Measurements from ENCODE around the gene FBXL14. TPM values are rescaled to one million over a fixed set of nuclear protein-coding genes. Genes with fewer than 3 reads are reported as not detected.
"Not testable (repeated sequence)": the region's sequence is repeated elsewhere in the genome, so short reads cannot be mapped to it uniquely, and the experiment has no call there.

The FBXL14 gene
- total RNA-seq, 4 donors from 2014 or later, result 1.5 to 17.4 (median 13.5) TPM

- no peak for DNase-seq
- no peak overlapping the region for H3K4me3 ChIP-seq
- intact Hi-C loops (cut with DNase I; ENCODE audit: low total_unique reads), result loop anchor here (10.0 kb wide), 1 partner anchor 1029 kb away; no protein-coding TSS in a partner anchor
- H3K4me1 ChIP-seq, result peaks cover 0 to 10% of the 10 kb centered on the region in 2 donors
- H3K9me3 ChIP-seq, result no peaks in the 10 kb centered on the region
- no peak overlapping the region for H3K27ac ChIP-seq
- no peaks in the 10 kb centered on the region for H3K36me3 ChIP-seq
- H3K27me3 ChIP-seq, result no peaks in the 10 kb centered on the region
- TF ChIP-seq CTCF (IDR thresholded peaks at IDR 0.05) (no peak), POLR2A (IDR thresholded peaks at IDR 0.05) (no peak)
These were observed 9.1 kb upstream of the FBXL14 start for GRCh38 chr12:1603269-1603993.

GRCh38 chr12:1602706-1603105 is 8.3 kb upstream of the FBXL14 start:
- intact Hi-C loops (cut with DNase I; ENCODE audit: low total_unique reads), result loop anchor here (10.0 kb wide), 1 partner anchor 1028 kb away; no protein-coding TSS in a partner anchor
- H3K27ac ChIP-seq, DNase-seq, H3K36me3 ChIP-seq, H3K9me3 ChIP-seq, H3K4me1 ChIP-seq, H3K4me3 ChIP-seq, H3K27me3 ChIP-seq: not testable (repeated sequence)

- H3K4me3 ChIP-seq, result no peak overlapping the region
- intact Hi-C loops (cut with DNase I; ENCODE audit: low total_unique reads), result no loop called here
- no peak for DNase-seq
- H3K27me3 ChIP-seq, result no peaks in the 10 kb centered on the region
- no peak overlapping the region for H3K27ac ChIP-seq
- TF ChIP-seq POLR2A (IDR thresholded peaks at IDR 0.05) (no peak), CTCF (IDR thresholded peaks at IDR 0.05) (no peak)
- H3K9me3 ChIP-seq, result no peaks in the 10 kb centered on the region
- H3K36me3 ChIP-seq, result no peaks in the 10 kb centered on the region
- H3K4me1 ChIP-seq, result no peaks in the 10 kb centered on the region
These were observed 4.4 kb upstream of the FBXL14 start for GRCh38 chr12:1598757-1599156.

GRCh38 chr12:1595690-1596347 is 1.4 kb upstream of the FBXL14 start:
- Histone ChIP-seq H3K36me3 (no peaks in the 10 kb centered on the region), H3K4me1 (peaks cover 6 to 8% of the 10 kb centered on the region in 2 donors), H3K4me3 (no peak overlapping the region), H3K27me3 (no peaks in the 10 kb centered on the region), H3K27ac (peak overlapping the region; percentile 86 to 99), H3K9me3 (no peaks in the 10 kb centered on the region)
- no peak for TF ChIP-seq POLR2A (IDR thresholded peaks at IDR 0.05)
- TF ChIP-seq CTCF (IDR thresholded peaks at IDR 0.05), result no peak
- intact Hi-C loops (cut with DNase I; ENCODE audit: low total_unique reads), result no loop called here
- DNase-seq, result no peak

GRCh38 chr12:1595026-1595561 is 713 bp upstream of the FBXL14 start:
- Histone ChIP-seq H3K36me3 (no peaks in the 10 kb centered on the region), H3K27me3 (no peaks in the 10 kb centered on the region), H3K9me3 (no peaks in the 10 kb centered on the region), H3K4me1 (peaks cover 6 to 8% of the 10 kb centered on the region in 2 donors), H3K4me3 (peak overlapping the region; percentile 67 to 91), H3K27ac (peak overlapping the region; percentile 86 to 99)
- TF ChIP-seq CTCF (IDR thresholded peaks at IDR 0.05) (no peak), POLR2A (IDR thresholded peaks at IDR 0.05) (no peak)
- intact Hi-C loops (cut with DNase I; ENCODE audit: low total_unique reads), result no loop called here
- DNase-seq, result peak in 1 of 2 donors; percentile 42
